ENCODE results near the gene GRIN3A. TPM values are rescaled to one million over a fixed set of nuclear protein-coding genes. Genes with fewer than 3 reads are reported as not detected.

GRIN3A gene
- total RNA-seq: not detected in 2 replicates

DNA sequence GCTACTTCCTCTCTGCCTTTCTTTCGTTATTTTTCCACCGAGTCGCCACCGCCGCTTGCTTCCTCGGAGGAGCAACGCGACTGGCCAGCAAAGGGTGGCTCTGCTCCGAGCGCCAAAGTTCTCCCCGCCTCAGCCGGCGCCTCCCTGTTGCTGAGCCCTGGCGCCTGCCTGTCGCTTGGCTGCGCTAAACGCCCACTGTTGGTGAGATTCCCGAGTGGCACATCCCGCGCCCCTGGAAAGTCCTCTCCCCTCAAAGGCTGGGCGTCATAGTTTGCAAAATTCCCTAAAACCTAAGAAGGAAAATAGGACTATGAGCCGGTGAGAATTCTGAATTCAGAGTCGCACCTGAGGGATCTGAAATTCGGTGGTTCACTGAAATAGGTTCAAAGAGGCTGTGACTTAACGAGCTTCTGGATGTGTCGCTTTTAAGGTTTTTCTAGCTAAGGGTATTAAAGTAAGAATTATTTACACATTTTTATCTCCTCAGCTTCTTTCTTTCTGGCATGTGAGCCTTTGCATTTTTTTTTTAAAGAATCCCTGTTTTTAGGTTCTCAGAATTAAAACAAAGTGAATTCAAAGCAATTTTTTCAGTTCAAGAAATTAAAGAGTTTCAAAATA lies at the start of gene GRIN3A:
GRIN3A (minus strand) TSS at position 82 of the 618 bp plus-strand sequence. CDS start 668 bp downstream, outside the sequence.

DNA sequence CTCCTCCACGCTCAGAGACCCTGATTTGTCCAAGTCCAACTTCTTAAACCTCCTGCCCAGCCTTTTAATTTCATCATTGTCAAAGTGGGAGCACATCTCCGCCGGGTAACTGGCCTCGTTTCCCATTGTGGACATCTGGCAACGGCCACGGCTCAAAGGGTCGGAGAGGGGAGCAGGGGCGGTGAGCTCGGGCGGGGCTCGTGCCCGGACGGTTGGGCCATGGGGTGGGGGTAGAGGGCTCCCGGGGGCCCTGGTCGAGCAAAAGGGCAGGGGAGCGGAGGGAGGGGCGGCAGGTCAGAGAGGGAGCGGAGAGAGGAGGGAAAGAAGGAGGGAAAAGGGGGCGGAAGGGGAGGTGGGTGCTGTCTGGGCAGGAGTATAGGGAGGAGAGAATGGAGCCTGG lies 143.7 kb downstream of the GRIN3A start, which contains the start of gene PPP3R2:
PPP3R2 (minus strand) TSS at position 174 of the 400 bp plus-strand sequence; CDS start at position 126, 48 bp downstream.

DNA sequence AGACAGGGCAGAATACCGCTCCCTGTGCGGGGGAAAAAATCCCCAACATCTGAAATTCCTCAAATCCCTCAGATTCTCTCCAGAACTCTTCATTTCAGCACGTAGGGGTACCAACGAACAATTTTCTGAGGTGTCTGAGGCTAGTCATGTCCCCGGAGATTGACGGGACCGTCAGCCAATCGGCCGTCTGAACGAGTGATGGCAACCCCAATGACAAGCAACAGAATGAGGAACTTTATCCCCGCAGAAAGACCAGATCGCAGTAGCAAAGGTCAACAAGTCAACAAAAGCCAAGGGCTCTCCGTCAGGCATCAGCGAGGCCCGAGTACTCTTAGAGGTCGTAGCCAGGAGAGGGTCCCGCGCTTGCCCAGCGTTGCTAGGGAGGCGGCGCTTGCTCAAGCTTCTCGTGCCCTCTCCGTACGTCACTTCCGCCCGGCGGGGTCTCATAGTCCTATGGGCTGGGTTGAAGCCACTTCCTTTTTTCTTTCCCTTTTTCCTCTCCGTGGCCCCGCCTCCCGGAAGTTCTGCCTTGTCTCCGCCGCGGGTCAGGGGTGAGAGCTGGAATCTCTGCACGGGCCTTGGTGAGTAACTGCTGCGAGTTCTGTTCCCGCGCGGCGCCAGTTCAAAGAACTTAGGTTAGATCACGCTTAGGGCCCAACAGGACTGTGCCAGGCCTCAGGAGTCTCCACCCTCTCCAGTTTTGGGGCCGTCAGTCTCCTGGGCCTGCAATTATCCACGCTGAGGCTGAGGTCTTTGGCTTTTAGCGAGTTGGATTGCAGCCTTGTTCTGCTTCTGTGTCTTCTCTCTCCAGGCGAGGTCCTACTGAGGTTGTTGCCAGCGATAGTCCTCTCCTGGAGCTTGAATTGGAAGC lies 204.9 kb downstream of the GRIN3A start, which contains the start of gene RNF20:
RNF20 (plus strand) TSS at position 520 of the 871 bp plus-strand sequence. CDS start 1,571 bp downstream, outside the sequence.

Other genes starting within 250 kb of the GRIN3A start
- 14.1 and 18.3 TPM in 2 replicates for gene RNF20, start 204.8 kb downstream of the GRIN3A start, total RNA-seq
- not detected in 2 replicates for gene PPP3R2, start 143.7 kb downstream of the GRIN3A start, total RNA-seq